ENCODE results near the gene PPP1R15A. TPM values are rescaled to one million over a fixed set of nuclear protein-coding genes. Genes with fewer than 3 reads are reported as not detected.

The PPP1R15A gene
- polyA plus RNA-seq, 1 donor from 2014 or later = 73.6 TPM

DNA sequence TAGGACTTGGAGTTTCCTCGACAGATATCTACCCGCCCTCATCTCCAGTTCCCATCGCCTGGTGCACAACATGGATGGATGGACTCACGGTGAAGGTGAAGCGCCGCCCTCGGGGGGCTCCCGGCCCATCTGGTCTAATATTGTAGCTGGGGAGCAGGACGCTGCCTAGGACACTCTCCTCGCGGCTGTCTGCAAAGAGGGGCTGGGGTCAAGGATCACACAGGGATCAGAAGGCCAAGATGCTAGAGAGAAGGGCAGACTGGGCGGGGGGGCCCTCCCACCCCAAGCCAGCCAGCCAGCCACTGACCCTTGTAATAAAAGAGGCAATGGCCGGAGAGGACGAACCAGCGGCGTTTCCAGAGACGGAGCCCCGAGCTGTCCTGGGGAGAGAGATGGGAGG lies 10.9 kb upstream of the PPP1R15A start:
- Histone ChIP-seq H3K27ac (ENCODE audit: low read length) (no peak overlapping the region), H3F3A (ENCODE audit: insufficient read depth, low read length, poor library complexity, severe bottlenecking) (no peaks in the 10 kb centered on the region), H3K4me2 (ENCODE audit: low read length) (no peak overlapping the region), H3K4me3 (ENCODE audit: low read length) (no peak overlapping the region), H3K9me3 (ENCODE audit: low read length) (no peaks in the 10 kb centered on the region), H3K27me3 (ENCODE audit: insufficient read depth, low read depth, low read length) (no peaks in the 10 kb centered on the region), H2AFZ (ENCODE audit: low read depth, low read length) (no peak overlapping the region), H3K79me2 (replicated peaks; ENCODE audit: insufficient read depth, low read length) (no peaks in the 10 kb centered on the region), H3K9ac (ENCODE audit: low read length) (no peak overlapping the region), H3K9me2 (ENCODE audit: insufficient read depth, low read length) (no peaks in the 10 kb centered on the region), H4K20me1 (ENCODE audit: insufficient read depth) (no peaks in the 10 kb centered on the region), H3K36me3 (ENCODE audit: insufficient read depth, low read length) (no peaks in the 10 kb centered on the region)
- no peak for TF ChIP-seq POLR2AphosphoS5 (IDR thresholded peaks at IDR 0.05)
- no peak for TF ChIP-seq EZH2 (IDR thresholded peaks at IDR 0.05; ENCODE audit: borderline replicate concordance, insufficient read depth, low read length, poor library complexity, severe bottlenecking)
- TF ChIP-seq EP300 (conservative IDR thresholded peaks at IDR 0.05; ENCODE audit: poor library complexity, severe bottlenecking) = no peak
- TF ChIP-seq, protein P1, sequence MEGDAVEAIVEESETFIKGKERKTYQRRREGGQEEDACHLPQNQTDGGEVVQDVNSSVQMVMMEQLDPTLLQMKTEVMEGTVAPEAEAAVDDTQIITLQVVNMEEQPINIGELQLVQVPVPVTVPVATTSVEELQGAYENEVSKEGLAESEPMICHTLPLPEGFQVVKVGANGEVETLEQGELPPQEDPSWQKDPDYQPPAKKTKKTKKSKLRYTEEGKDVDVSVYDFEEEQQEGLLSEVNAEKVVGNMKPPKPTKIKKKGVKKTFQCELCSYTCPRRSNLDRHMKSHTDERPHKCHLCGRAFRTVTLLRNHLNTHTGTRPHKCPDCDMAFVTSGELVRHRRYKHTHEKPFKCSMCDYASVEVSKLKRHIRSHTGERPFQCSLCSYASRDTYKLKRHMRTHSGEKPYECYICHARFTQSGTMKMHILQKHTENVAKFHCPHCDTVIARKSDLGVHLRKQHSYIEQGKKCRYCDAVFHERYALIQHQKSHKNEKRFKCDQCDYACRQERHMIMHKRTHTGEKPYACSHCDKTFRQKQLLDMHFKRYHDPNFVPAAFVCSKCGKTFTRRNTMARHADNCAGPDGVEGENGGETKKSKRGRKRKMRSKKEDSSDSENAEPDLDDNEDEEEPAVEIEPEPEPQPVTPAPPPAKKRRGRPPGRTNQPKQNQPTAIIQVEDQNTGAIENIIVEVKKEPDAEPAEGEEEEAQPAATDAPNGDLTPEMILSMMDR (IDR thresholded peaks at IDR 0.05; ENCODE audit: poor library complexity, severe bottlenecking) = no peak
- TF ChIP-seq RAD21 (conservative IDR thresholded peaks at IDR 0.05) = no peak
- TF ChIP-seq MXI1 (conservative IDR thresholded peaks at IDR 0.05; ENCODE audit: poor library complexity, severe bottlenecking) = no peak
- no peak for TF ChIP-seq SMC3 (conservative IDR thresholded peaks at IDR 0.05; ENCODE audit: poor library complexity)
- TF ChIP-seq, protein P2, sequence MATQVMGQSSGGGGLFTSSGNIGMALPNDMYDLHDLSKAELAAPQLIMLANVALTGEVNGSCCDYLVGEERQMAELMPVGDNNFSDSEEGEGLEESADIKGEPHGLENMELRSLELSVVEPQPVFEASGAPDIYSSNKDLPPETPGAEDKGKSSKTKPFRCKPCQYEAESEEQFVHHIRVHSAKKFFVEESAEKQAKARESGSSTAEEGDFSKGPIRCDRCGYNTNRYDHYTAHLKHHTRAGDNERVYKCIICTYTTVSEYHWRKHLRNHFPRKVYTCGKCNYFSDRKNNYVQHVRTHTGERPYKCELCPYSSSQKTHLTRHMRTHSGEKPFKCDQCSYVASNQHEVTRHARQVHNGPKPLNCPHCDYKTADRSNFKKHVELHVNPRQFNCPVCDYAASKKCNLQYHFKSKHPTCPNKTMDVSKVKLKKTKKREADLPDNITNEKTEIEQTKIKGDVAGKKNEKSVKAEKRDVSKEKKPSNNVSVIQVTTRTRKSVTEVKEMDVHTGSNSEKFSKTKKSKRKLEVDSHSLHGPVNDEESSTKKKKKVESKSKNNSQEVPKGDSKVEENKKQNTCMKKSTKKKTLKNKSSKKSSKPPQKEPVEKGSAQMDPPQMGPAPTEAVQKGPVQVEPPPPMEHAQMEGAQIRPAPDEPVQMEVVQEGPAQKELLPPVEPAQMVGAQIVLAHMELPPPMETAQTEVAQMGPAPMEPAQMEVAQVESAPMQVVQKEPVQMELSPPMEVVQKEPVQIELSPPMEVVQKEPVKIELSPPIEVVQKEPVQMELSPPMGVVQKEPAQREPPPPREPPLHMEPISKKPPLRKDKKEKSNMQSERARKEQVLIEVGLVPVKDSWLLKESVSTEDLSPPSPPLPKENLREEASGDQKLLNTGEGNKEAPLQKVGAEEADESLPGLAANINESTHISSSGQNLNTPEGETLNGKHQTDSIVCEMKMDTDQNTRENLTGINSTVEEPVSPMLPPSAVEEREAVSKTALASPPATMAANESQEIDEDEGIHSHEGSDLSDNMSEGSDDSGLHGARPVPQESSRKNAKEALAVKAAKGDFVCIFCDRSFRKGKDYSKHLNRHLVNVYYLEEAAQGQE (IDR thresholded peaks at IDR 0.05; ENCODE audit: borderline replicate concordance) = no peak
- TF ChIP-seq TAF1 (IDR thresholded peaks at IDR 0.05; ENCODE audit: low read depth) = no peak

DNA sequence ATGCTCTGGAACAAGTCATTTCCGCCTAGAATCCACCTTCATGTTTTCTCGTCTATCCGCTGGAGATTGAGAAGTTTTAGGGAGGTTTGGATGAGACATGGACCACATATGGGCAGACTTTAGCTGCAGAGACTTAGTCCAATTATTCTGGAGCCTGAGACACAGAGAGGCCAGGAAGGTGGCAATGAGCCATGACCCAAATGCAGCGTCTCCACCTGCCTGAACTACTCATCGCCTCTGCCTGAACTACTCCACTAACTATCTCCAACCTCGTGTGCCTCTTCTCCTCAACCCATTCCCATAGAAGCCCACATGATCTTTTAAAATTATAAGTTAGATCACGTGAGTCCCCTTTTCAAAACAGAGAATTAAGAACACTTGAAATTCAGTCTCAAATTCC lies 9.4 kb upstream of the PPP1R15A start:
- no peaks in the 10 kb centered on the region for H3K9me2 ChIP-seq (ENCODE audit: insufficient read depth, low read length)
- TF ChIP-seq SMC3 (conservative IDR thresholded peaks at IDR 0.05; ENCODE audit: poor library complexity) (no peak), EP300 (conservative IDR thresholded peaks at IDR 0.05; ENCODE audit: poor library complexity, severe bottlenecking) (no peak), TAF1 (IDR thresholded peaks at IDR 0.05; ENCODE audit: low read depth) (no peak), POLR2AphosphoS5 (IDR thresholded peaks at IDR 0.05) (no peak), MXI1 (conservative IDR thresholded peaks at IDR 0.05; ENCODE audit: poor library complexity, severe bottlenecking) (no peak), RAD21 (conservative IDR thresholded peaks at IDR 0.05) (no peak), EZH2 (IDR thresholded peaks at IDR 0.05; ENCODE audit: borderline replicate concordance, insufficient read depth, low read length, poor library complexity, severe bottlenecking) (no peak)
- TF ChIP-seq, protein P1 (IDR thresholded peaks at IDR 0.05; ENCODE audit: poor library complexity, severe bottlenecking) = no peak
- TF ChIP-seq, protein P2 (IDR thresholded peaks at IDR 0.05; ENCODE audit: borderline replicate concordance) = no peak
- H2AFZ ChIP-seq (ENCODE audit: low read depth, low read length) = no peak overlapping the region
- no peaks in the 10 kb centered on the region for H3K79me2 ChIP-seq (replicated peaks; ENCODE audit: insufficient read depth, low read length)
- no peaks in the 10 kb centered on the region for H3K36me3 ChIP-seq (ENCODE audit: insufficient read depth, low read length)
- H3F3A ChIP-seq (ENCODE audit: insufficient read depth, low read length, poor library complexity, severe bottlenecking) = no peaks in the 10 kb centered on the region
- no peak overlapping the region for H3K27ac ChIP-seq (ENCODE audit: low read length)
- no peaks in the 10 kb centered on the region for H3K27me3 ChIP-seq (ENCODE audit: insufficient read depth, low read depth, low read length)
- no peak overlapping the region for H3K4me2 ChIP-seq (ENCODE audit: low read length)
- H3K4me3 ChIP-seq (ENCODE audit: low read length) = no peak overlapping the region
- H3K9ac ChIP-seq (ENCODE audit: low read length) = no peak overlapping the region
- no peaks in the 10 kb centered on the region for H3K9me3 ChIP-seq (ENCODE audit: low read length)
- H4K20me1 ChIP-seq (ENCODE audit: insufficient read depth) = no peaks in the 10 kb centered on the region

All from neural cell (in vitro differentiated cells).